Activated gamma-delta T cell treated with Interleukin-2 at 50 U/mL for 16 hours (primary cell): ENCODE data around the gene TXNDC15.

Experiments
- DNase-seq: peaks from one replicate; pipeline ENCODE4 v3.0.0-alpha.2; 2020

Gene TXNDC15

DNA sequence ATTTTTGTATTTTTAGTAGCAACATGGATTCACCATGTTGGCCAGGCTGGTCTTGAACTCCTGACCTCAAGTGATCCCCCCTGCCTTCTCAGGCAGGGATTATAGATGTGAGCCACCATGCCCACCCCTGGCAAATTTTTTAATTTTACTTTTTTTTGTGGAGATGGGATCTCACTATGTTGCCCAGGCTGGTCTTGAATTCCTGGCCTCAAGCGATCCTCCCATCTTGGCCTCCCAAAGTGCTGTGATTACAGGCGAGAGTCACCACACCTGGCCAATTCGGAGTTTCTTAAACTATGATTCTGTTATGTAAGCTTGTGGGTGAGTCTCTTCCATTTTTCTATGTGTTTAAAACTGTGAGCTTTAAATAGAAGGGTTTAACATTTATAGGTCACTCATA lies 58.3 kb downstream of the TXNDC15 start:
- no peak for DNase-seq

- DNase-seq: no peak
These were observed 60.0 kb downstream of the TXNDC15 start for GRCh38 chr5:134934202-134934601.

DNA sequence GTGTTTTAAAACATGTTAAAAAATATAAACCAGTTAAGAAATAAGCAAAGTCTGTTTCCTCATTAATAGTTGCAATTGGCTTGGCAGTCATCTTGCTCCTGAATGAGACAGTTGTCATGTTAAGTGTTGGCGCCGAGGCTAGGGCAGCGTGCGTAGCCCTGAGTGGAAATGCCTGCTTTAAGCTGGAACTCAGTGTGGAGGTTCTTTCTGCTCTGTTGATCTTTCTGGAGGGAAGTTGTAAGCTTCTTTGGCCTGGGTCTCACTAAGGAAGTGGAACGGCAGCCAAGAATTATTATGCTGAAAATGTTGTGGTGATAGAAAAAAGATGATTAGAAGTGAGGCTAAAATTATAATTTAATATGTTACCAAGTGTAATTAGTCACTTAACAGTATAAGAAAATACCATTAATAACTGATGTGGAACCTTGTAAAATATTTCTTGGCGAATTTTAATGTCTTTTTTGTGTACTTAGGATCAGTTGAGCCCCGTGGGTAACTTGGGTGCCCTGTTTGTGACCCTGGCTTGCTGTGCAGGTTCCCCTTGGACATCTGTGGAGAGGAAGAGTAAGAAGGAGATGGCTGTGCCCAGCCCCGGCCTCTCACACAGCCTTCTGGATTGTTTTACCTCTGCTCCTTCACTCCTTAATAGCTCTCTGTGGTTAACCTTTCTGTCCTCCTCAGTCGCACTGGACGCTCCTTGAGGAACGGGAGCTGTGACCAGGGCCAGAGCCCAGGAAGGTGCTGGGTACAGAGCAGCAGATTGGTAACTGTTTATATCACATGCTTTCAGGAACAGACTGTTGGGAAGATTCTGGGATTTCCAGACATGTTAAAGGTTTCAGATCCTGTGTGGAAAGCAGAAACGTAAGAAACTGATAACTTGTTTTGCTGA lies 61.8 kb downstream of the TXNDC15 start:
- no peak for DNase-seq

DNA sequence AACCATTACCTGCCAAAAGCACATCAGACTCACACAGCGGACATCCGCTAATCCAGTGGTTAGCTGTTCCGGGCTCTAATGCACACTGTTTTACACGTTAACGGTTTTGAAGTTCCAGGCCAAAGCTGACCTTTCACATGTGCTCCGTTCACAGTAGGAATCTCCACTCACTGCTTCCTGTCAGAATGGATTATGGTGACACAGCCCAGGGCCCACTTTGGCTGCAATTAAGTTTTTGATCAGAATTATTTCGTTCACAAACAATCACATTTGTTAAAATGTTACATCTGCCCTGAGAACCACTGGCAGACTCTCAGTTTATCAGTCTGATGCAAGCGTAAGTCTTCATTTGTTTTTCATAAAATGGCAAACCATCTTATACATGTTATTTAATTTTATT lies 63.4 kb downstream of the TXNDC15 start:
- no peak for DNase-seq

GRCh38 chr5:134938030-134938429 lies 63.9 kb downstream of the TXNDC15 start:
- no peak for DNase-seq

DNA sequence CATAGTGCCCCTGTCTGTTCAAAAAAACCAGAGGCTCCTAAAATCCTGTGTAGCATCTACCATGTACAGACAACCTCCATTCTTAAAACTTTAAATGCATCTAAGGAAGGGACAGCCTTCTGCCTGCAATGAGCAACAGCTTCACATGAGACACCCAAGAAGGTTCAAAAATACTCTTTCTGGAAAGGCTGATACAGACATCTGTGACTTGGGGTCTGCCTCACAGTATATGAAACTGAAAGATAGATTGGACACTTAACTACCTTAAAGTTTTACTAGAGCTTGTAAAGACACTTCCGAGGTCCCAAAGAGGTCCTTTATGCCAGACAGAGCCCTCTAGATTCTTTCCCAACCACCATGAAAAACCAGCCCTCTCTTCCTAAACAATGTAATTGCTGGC lies 65.3 kb downstream of the TXNDC15 start:
- DNase-seq: no peak

- no peak for DNase-seq
These were observed 69.4 kb downstream of the TXNDC15 start for GRCh38 chr5:134943547-134943946.

DNA sequence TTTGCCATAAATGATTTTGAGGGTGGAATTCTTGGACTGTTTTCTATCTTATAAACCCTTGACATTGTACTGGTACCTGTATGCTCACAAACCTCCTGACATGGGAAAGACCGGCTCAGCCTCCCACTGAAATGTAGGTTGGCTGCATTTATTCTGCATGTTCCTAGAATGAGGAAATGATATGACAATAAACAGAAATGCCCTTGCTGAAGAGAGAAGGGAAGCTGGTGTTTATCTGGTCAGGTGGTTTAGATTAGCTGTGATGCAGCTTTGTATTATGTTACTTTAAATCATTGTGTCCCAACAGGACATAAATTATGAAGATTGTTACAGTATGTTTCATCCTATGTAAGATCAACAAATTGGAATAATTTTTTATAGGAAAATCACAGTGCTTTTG lies 70.5 kb downstream of the TXNDC15 start:
- no peak for DNase-seq

- DNase-seq: no peak
These were observed 70.9 kb downstream of the TXNDC15 start for GRCh38 chr5:134945041-134945440.

DNA sequence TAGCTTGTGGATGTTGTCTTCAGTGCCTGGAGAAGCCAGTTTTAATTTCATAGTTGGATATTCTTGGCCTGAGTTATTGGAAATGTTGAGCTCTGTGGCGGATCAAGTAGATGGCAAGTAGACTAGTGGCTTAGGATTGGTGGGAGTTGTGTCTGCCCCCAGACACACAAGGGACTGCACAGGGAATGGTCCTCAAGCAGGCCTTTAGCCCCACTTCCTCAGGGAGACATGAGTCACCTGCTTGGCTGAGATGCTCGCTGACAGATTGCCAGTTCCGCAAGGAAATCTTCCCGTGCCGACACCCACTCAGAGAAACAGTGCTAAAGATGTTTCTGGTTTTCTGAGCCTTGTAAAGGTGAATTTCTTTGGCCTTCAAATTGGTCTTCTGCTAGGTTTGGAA lies 74.7 kb downstream of the TXNDC15 start:
- no peak for DNase-seq

GRCh38 chr5:134949316-134949715 lies 75.1 kb downstream of the TXNDC15 start:
- DNase-seq: no peak
